ENCODE data around the gene PPM1F.

The PPM1F gene

DNA sequence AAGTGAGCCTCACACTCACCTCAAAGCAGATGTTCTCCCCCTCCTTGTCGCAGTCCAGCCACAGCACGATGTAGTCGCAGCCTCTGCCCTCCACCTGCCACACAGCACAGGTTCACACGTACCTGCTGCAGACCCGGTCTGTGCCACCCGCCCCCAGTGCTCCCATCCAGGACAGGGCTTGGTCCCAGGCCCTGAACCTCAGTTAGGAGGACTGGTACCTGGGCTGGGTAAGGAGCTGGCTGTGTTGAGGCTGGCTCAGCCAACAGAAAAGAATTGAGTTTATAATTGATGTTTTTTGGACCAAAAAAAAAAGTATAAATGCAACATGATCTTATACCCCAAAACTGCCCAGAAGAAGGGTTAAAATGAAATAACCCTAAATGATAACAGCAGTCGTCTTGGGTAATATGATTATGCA is 19.2 kb upstream of the PPM1F start:
- TF ChIP-seq, protein P1, sequence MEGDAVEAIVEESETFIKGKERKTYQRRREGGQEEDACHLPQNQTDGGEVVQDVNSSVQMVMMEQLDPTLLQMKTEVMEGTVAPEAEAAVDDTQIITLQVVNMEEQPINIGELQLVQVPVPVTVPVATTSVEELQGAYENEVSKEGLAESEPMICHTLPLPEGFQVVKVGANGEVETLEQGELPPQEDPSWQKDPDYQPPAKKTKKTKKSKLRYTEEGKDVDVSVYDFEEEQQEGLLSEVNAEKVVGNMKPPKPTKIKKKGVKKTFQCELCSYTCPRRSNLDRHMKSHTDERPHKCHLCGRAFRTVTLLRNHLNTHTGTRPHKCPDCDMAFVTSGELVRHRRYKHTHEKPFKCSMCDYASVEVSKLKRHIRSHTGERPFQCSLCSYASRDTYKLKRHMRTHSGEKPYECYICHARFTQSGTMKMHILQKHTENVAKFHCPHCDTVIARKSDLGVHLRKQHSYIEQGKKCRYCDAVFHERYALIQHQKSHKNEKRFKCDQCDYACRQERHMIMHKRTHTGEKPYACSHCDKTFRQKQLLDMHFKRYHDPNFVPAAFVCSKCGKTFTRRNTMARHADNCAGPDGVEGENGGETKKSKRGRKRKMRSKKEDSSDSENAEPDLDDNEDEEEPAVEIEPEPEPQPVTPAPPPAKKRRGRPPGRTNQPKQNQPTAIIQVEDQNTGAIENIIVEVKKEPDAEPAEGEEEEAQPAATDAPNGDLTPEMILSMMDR (IDR thresholded peaks at IDR 0.05; ENCODE audit: low read depth, low read length): no peak
- Histone ChIP-seq H3K4me3 (ENCODE audit: low read depth, low read length) (no peak overlapping the region), H3K36me3 (peaks cover 78% of the 10 kb centered on the region), H3K27me3 (no peaks in the 10 kb centered on the region), H3K9me3 (no peaks in the 10 kb centered on the region), H3K4me1 (no peaks in the 10 kb centered on the region)
- no peak for DNase-seq

DNA sequence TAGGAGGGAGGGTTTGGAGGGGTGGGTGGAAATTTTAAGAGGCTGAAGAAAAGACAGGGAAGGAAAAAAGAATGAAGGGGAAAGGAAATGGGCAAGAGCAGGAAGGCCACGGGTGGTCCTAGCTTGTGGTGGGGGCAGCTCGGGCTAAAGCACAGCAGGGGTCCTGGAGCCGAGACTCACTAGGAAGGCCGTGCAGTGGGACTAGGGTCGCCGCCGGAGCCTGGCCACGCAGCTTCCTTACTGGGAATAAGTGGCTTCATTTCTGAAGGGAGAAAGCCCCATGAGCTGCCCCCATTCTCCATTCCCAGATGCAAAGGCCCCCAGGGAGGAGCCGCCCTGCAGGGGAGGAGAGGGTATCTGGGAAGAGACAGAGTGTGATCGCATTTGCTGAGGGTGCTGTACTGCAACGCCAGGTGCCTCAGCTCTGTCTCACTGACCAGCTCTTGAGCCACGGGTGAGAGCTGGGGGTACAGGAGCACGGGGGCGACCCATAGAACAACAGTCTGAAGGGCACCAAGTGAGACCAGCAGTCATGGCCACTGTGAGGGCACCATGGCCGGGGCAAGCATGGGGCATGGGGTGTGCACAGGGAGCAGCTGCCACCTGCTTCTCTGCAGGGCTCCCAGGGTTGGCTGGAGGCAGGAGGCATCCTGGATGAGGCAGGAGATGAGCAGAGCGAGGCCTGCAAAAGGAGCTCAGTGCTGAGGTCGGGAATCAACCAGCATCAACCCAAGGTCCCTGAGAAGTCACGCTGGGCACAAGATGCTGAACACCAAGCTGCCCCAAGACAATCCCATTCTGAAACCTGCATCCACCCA is 18.4 kb upstream of the PPM1F start:
- no peaks in the 10 kb centered on the region for H3K4me1 ChIP-seq
- H3K9me3 ChIP-seq: no peaks in the 10 kb centered on the region
- H3K4me3 ChIP-seq (ENCODE audit: low read depth, low read length): no peak overlapping the region
- no peak for DNase-seq
- TF ChIP-seq, protein P1 (IDR thresholded peaks at IDR 0.05; ENCODE audit: low read depth, low read length): no peak
- peaks cover 84% of the 10 kb centered on the region for H3K36me3 ChIP-seq
- no peaks in the 10 kb centered on the region for H3K27me3 ChIP-seq

DNA sequence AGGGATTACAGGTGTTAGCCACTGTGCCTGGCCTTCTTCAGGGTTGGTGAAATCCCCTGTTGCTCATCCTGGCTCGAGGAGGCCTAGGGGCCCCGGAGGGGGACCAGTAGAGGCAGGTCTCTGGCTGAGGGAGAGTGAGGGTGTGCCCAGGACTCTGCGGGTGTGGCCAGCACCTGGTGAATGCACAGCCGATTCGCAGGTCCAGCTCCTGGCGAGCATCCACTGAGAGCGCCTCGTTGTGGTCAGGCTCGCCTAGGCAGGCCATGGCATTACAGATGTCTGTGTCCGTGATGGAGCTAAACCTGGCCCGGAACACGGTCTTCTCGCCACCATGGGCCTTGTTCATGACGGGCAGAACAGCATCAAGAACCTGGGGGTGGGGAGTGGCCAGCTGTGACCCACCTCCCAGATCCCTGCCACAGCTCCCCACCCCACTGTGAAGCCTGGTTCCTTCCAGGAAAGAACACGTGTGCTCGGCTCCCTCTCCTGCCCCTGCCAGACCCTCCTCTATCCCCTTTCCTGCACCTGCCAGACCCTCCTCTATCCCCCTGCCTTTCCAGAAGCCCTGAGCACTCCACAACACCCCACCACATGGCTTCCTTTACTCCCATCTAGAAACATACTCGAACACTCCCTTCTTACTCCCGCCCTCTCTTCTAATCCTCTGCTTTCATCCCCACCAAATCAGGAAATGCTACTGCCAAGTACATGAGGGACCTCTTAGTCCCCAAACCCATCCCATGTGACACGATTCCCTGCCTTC is 17.6 kb upstream of the PPM1F start:
- H3K4me3 ChIP-seq (ENCODE audit: low read depth, low read length): no peak overlapping the region
- peaks cover 85% of the 10 kb centered on the region for H3K36me3 ChIP-seq
- DNase-seq: no peak
- no peaks in the 10 kb centered on the region for H3K9me3 ChIP-seq
- no peaks in the 10 kb centered on the region for H3K27me3 ChIP-seq
- TF ChIP-seq, protein P1 (IDR thresholded peaks at IDR 0.05; ENCODE audit: low read depth, low read length): no peak
- H3K4me1 ChIP-seq: no peaks in the 10 kb centered on the region

- no peak for DNase-seq
- Histone ChIP-seq H3K4me1 (no peaks in the 10 kb centered on the region), H3K27me3 (no peaks in the 10 kb centered on the region), H3K9me3 (no peaks in the 10 kb centered on the region), H3K4me3 (ENCODE audit: low read depth, low read length) (no peak overlapping the region), H3K36me3 (peaks cover 84% of the 10 kb centered on the region)
- TF ChIP-seq, protein P1 (IDR thresholded peaks at IDR 0.05; ENCODE audit: low read depth, low read length): no peak
Measured at GRCh38 chr22:21968452-21969129, 15.9 kb upstream of the PPM1F start.

DNA sequence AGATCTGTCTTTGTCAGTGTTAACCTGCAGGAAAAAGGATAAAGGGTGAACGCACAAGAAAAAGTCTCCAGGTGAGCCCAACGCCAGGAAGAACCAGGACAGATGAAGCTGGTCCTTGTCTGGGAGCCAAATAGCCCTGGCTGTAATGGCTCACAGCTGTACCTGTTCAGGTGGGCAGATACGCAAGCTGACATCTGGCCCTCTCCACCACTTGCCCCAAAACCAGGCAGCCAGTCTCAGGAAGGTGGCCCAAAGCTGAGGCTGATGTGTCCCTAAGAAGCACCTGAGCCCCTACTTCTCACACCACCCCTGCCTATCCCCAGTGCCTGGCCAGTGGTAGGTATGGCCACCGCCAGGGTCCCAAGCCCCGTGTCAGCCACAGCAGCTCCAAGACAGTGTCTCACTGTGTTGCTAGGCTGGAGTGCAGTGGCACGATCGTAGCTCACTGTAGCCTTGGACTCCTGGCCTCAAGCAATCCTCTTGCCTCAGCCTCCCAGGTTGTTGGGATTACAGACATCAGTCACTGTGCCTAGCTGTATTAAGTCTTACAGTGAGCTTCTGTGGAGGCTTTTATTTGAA is 15.1 kb upstream of the PPM1F start:
- Histone ChIP-seq H3K27me3 (no peaks in the 10 kb centered on the region), H3K36me3 (peaks cover 82% of the 10 kb centered on the region), H3K4me1 (no peaks in the 10 kb centered on the region), H3K9me3 (no peaks in the 10 kb centered on the region), H3K4me3 (ENCODE audit: low read depth, low read length) (no peak overlapping the region)
- no peak for DNase-seq
- TF ChIP-seq, protein P1 (IDR thresholded peaks at IDR 0.05; ENCODE audit: low read depth, low read length): no peak

All from BE2C (cell line).